NT2/D1 (cell line): ENCODE data around the gene COL21A1.

ENCODE experiments used
- DNase-seq: peaks from one replicate; pipeline ENCODE4 v3.0.0-alpha.2; 2011; ENCODE audit warnings: low read depth, low spot score
- H3K27me3 ChIP-seq: 2 replicates; pipeline ENCODE4 v1.6.0; 2011; ENCODE audit warnings: mild to moderate bottlenecking; ENCODE audit not compliant: insufficient read length, insufficient read depth
- H3K36me3 ChIP-seq: 2 replicates; pipeline ENCODE4 v1.6.1; 2011; ENCODE audit warnings: mild to moderate bottlenecking, low read length, mixed read lengths; ENCODE audit not compliant: insufficient read depth, insufficient read length
- H3K4me1 ChIP-seq: 2 replicates; pipeline ENCODE4 v1.5.1; 2011; ENCODE audit not compliant: insufficient read depth, insufficient read length
- H3K4me3 ChIP-seq: 2 replicates; pipeline ENCODE4 v1.5.1; 2011; ENCODE audit warnings: low read depth; ENCODE audit not compliant: insufficient read length
- H3K9ac ChIP-seq: 2 replicates; pipeline ENCODE4 v1.6.0; 2011; ENCODE audit warnings: low read depth; ENCODE audit not compliant: insufficient read length
- H3K9me3 ChIP-seq: 2 replicates; pipeline ENCODE4 v1.5.1; 2011; ENCODE audit warnings: mild to moderate bottlenecking, low read length; ENCODE audit not compliant: insufficient read depth
- SUZ12 ChIP-seq: IDR thresholded peaks from 2 replicates; pipeline ENCODE4 v1.6.1; 2011; ENCODE audit not compliant: insufficient read length, insufficient read depth; ENCODE audit errors: extremely low read depth
- YY1 ChIP-seq: IDR thresholded peaks from 2 replicates; pipeline ENCODE4 v1.6.1; 2011; ENCODE audit not compliant: insufficient read length, insufficient read depth
- ZNF274 ChIP-seq: IDR thresholded peaks from 2 replicates; pipeline ENCODE4 v1.6.1; 2011; ENCODE audit warnings: mild to moderate bottlenecking, low read depth, low read length

The COL21A1 gene

GRCh38 chr6:56102216-56102615 lies 145.2 kb downstream of the COL21A1 start:
- H3K27me3 ChIP-seq, result no peaks in the 10 kb centered on the region
- no peak overlapping the region for H3K4me3 ChIP-seq
- no peak overlapping the region for H3K9ac ChIP-seq
- H3K4me1 ChIP-seq, result no peaks in the 10 kb centered on the region
- TF ChIP-seq YY1 (no peak), ZNF274 (no peak), SUZ12 (no peak)
- H3K9me3 ChIP-seq, result no peaks in the 10 kb centered on the region
- no peaks in the 10 kb centered on the region for H3K36me3 ChIP-seq
- no peak for DNase-seq

- Histone ChIP-seq H3K9ac (no peak overlapping the region), H3K4me1 (no peaks in the 10 kb centered on the region), H3K27me3 (no peaks in the 10 kb centered on the region), H3K9me3 (no peaks in the 10 kb centered on the region), H3K36me3 (no peaks in the 10 kb centered on the region), H3K4me3 (no peak overlapping the region)
- no peak for TF ChIP-seq ZNF274
- TF ChIP-seq SUZ12, result no peak
- no peak for TF ChIP-seq YY1
- DNase-seq, result no peak
Observed at GRCh38 chr6:56101141-56101553, 146.2 kb downstream of the COL21A1 start.

GRCh38 chr6:56096946-56097621 lies 150.3 kb downstream of the COL21A1 start:
- Histone ChIP-seq H3K27me3 (no peaks in the 10 kb centered on the region), H3K9ac (no peak overlapping the region), H3K9me3 (peaks cover 10% of the 10 kb centered on the region), H3K4me1 (no peaks in the 10 kb centered on the region), H3K4me3 (no peak overlapping the region), H3K36me3 (no peaks in the 10 kb centered on the region)
- DNase-seq, result no peak
- TF ChIP-seq SUZ12, result no peak
- no peak for TF ChIP-seq ZNF274
- no peak for TF ChIP-seq YY1

- no peak for DNase-seq
- no peak for TF ChIP-seq SUZ12
- no peak for TF ChIP-seq ZNF274
- no peak for TF ChIP-seq YY1
- Histone ChIP-seq H3K9ac (no peak overlapping the region), H3K9me3 (peaks cover 10% of the 10 kb centered on the region), H3K4me1 (no peaks in the 10 kb centered on the region), H3K27me3 (no peaks in the 10 kb centered on the region), H3K4me3 (no peak overlapping the region), H3K36me3 (no peaks in the 10 kb centered on the region)
Observed at GRCh38 chr6:56096541-56096940, 150.8 kb downstream of the COL21A1 start.

GRCh38 chr6:56093776-56094175 lies 153.6 kb downstream of the COL21A1 start:
- Histone ChIP-seq H3K4me1 (no peaks in the 10 kb centered on the region), H3K9me3 (peaks cover 10% of the 10 kb centered on the region), H3K36me3 (no peaks in the 10 kb centered on the region), H3K9ac (no peak overlapping the region), H3K27me3 (no peaks in the 10 kb centered on the region), H3K4me3 (no peak overlapping the region)
- TF ChIP-seq ZNF274 (no peak), SUZ12 (no peak), YY1 (no peak)
- no peak for DNase-seq

GRCh38 chr6:56091159-56091869 lies 156.1 kb downstream of the COL21A1 start:
- Histone ChIP-seq H3K4me1 (no peaks in the 10 kb centered on the region), H3K9ac (no peak overlapping the region), H3K36me3 (no peaks in the 10 kb centered on the region), H3K27me3 (no peaks in the 10 kb centered on the region), H3K4me3 (no peak overlapping the region), H3K9me3 (peaks cover 10% of the 10 kb centered on the region)
- no peak for TF ChIP-seq ZNF274
- no peak for TF ChIP-seq SUZ12
- TF ChIP-seq YY1, result no peak
- DNase-seq, result no peak

GRCh38 chr6:56088641-56089040 lies 158.7 kb downstream of the COL21A1 start:
- Histone ChIP-seq H3K27me3 (no peaks in the 10 kb centered on the region), H3K9ac (no peak overlapping the region), H3K9me3 (peaks cover 10% of the 10 kb centered on the region), H3K4me1 (no peaks in the 10 kb centered on the region), H3K4me3 (no peak overlapping the region), H3K36me3 (no peaks in the 10 kb centered on the region)
- TF ChIP-seq ZNF274 (no peak), YY1 (no peak), SUZ12 (no peak)
- no peak for DNase-seq
